ENCODE results near the gene ALKBH3. TPM values are rescaled to one million over a fixed set of nuclear protein-coding genes. Genes with fewer than 3 reads are reported as not detected.

The ALKBH3 gene
- total and polyA plus RNA-seq, 3 donors from 2014 or later, result 39.9 to 45.8 (median 45.4) TPM

GRCh38 chr11:43941257-43941994, 60.8 kb downstream of the ALKBH3 start:
- intact Hi-C loops (cut with DNase I; ENCODE audit: low total_unique reads), result loop anchor here (10.0 kb wide), 2 partner anchors 63 to 93 kb away; no protein-coding TSS in a partner anchor
- no peak for DNase-seq
- no peaks in the 10 kb centered on the region for H3K36me3 ChIP-seq (ENCODE audit: low read depth, missing control alignments)
- no peak for TF ChIP-seq POLR2A (IDR thresholded peaks at IDR 0.05)
- TF ChIP-seq, protein P1, sequence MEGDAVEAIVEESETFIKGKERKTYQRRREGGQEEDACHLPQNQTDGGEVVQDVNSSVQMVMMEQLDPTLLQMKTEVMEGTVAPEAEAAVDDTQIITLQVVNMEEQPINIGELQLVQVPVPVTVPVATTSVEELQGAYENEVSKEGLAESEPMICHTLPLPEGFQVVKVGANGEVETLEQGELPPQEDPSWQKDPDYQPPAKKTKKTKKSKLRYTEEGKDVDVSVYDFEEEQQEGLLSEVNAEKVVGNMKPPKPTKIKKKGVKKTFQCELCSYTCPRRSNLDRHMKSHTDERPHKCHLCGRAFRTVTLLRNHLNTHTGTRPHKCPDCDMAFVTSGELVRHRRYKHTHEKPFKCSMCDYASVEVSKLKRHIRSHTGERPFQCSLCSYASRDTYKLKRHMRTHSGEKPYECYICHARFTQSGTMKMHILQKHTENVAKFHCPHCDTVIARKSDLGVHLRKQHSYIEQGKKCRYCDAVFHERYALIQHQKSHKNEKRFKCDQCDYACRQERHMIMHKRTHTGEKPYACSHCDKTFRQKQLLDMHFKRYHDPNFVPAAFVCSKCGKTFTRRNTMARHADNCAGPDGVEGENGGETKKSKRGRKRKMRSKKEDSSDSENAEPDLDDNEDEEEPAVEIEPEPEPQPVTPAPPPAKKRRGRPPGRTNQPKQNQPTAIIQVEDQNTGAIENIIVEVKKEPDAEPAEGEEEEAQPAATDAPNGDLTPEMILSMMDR (IDR thresholded peaks at IDR 0.05), result no peak
- H3K9me3 ChIP-seq, result no peaks in the 10 kb centered on the region
- peak overlapping the region; percentile 81 to 97 for H3K27ac ChIP-seq
- H3K4me3 ChIP-seq, result peak overlapping the region; percentile 63 to 86
- WGBS, 2 donors, result 54 to 57% methylated on average over 5 of the region's 5 CpGs
- peaks cover 26% of the 10 kb centered on the region for H3K4me1 ChIP-seq
- no peaks in the 10 kb centered on the region for H3K27me3 ChIP-seq

GRCh38 chr11:43942662-43943371, 62.2 kb downstream of the ALKBH3 start:
- no peaks in the 10 kb centered on the region for H3K27me3 ChIP-seq
- intact Hi-C loops (cut with DNase I; ENCODE audit: low total_unique reads), result loop anchor here (10.0 kb wide), 2 partner anchors 62 to 92 kb away; no protein-coding TSS in a partner anchor
- H3K36me3 ChIP-seq (ENCODE audit: low read depth, missing control alignments), result no peaks in the 10 kb centered on the region
- peak overlapping the region; percentile 94 to 97 for H3K27ac ChIP-seq
- 0% methylated on average over 18 to 34 of the region's 94 CpGs for WGBS, 2 donors
- H3K9me3 ChIP-seq, result no peaks in the 10 kb centered on the region
- H3K4me3 ChIP-seq, result peak overlapping the region; percentile 86 to 91
- TF ChIP-seq, protein P1 (IDR thresholded peaks at IDR 0.05), result no peak
- TF ChIP-seq POLR2A (IDR thresholded peaks at IDR 0.05), result no peak
- H3K4me1 ChIP-seq, result peaks cover 19% of the 10 kb centered on the region
- no peak for DNase-seq

GRCh38 chr11:43943372-43943930, 62.8 kb downstream of the ALKBH3 start:
- peaks cover 15% of the 10 kb centered on the region for H3K4me1 ChIP-seq
- intact Hi-C loops (cut with DNase I; ENCODE audit: low total_unique reads), result loop anchor here (10.0 kb wide), 2 partner anchors 61 to 91 kb away; no protein-coding TSS in a partner anchor
- no peaks in the 10 kb centered on the region for H3K9me3 ChIP-seq
- 0 to 1% methylated on average over 39 to 48 of the region's 48 CpGs for WGBS, 2 donors
- TF ChIP-seq, protein P1 (IDR thresholded peaks at IDR 0.05), result no peak
- no peak for TF ChIP-seq POLR2A (IDR thresholded peaks at IDR 0.05)
- H3K27me3 ChIP-seq, result no peaks in the 10 kb centered on the region
- DNase-seq, result no peak
- H3K4me3 ChIP-seq, result peak overlapping the region; percentile 86 to 91
- no peaks in the 10 kb centered on the region for H3K36me3 ChIP-seq (ENCODE audit: low read depth, missing control alignments)
- peak overlapping the region; percentile 94 to 97 for H3K27ac ChIP-seq

DNA sequence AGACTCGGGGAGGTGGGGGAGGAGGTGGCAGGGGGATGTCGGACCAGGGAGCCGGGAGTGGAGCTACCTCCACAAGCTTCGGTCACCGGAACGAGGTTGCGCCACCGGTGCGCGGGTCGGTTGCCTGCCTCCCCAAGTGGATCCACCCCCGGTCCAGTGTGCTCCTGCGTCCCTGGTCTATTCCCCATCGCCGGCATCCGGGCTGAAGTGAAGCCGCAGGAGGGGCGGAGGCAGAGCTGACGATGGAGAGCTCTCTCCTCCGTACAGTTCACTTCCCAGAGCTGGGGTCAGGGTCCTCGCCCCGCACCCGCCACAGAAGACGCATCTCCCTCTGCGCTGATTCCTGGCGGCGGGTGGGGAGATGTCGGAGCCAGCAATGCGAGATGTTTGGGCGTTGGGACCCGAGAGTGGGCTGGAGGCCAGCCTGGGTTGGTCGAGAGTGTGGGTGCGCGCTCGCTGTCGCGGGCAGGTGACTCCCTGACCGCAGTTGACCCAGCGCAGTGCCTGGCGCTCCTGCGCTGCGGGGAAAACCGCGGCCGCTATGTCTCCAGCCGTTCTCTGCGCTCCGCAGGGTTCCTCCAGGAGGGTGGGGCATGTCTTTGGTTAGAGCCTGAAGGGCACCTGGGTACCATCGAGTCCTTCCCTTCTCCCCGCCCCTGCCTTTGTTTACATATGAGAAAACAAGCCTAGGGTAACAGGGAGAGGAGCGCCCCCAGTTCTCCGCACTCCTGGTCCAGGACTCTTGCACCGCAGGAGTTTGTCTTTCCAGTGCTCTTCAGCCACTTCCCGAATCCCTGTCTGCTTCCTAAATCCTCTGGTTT, 63.5 kb downstream of the ALKBH3 start:
- peak overlapping the region; percentile 94 to 97 for H3K27ac ChIP-seq
- no peaks in the 10 kb centered on the region for H3K27me3 ChIP-seq

More for the DNA sequence above, 63.5 kb downstream of the ALKBH3 start:
- TF ChIP-seq POLR2A (IDR thresholded peaks at IDR 0.05), result no peak
- TF ChIP-seq, protein P1 (IDR thresholded peaks at IDR 0.05), result no peak
- DNase-seq, result no peak
- Histone ChIP-seq H3K36me3 (ENCODE audit: low read depth, missing control alignments) (no peaks in the 10 kb centered on the region), H3K4me3 (peak overlapping the region; percentile 86 to 91), H3K4me1 (peaks cover 15% of the 10 kb centered on the region), H3K9me3 (no peaks in the 10 kb centered on the region)
- intact Hi-C loops (cut with DNase I; ENCODE audit: low total_unique reads), result loop anchor here (10.0 kb wide), 2 partner anchors 61 to 91 kb away; no protein-coding TSS in a partner anchor
- WGBS, 2 donors, result 0 to 1% methylated on average over 31 to 46 of the region's 54 CpGs

All from testis (tissue), 3 donors.